ENCODE measurements around the gene RAD51AP1.

RAD51AP1 gene

DNA sequence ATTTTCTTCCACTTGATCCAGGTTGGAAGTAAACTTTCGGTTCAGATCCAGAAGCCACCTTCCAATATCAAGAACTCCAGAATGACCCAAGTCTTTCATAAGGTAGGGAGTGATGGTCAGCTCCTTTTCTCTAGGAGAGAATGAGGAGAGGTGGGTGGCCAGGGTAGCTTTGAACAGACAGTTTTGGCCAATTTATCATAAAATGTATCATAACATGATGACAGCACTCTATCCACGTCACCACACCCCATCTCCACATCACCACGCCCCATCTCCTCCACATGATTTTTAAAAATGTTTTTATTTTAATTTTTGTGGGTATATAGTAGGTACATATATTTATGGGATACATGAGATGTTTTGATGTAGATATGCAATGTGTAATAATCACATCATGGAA, 50.2 kb downstream of the RAD51AP1 start:
- no peak overlapping the region for H3K4me3 ChIP-seq (ENCODE audit: low read depth, low read length)
- TF ChIP-seq, protein P1, sequence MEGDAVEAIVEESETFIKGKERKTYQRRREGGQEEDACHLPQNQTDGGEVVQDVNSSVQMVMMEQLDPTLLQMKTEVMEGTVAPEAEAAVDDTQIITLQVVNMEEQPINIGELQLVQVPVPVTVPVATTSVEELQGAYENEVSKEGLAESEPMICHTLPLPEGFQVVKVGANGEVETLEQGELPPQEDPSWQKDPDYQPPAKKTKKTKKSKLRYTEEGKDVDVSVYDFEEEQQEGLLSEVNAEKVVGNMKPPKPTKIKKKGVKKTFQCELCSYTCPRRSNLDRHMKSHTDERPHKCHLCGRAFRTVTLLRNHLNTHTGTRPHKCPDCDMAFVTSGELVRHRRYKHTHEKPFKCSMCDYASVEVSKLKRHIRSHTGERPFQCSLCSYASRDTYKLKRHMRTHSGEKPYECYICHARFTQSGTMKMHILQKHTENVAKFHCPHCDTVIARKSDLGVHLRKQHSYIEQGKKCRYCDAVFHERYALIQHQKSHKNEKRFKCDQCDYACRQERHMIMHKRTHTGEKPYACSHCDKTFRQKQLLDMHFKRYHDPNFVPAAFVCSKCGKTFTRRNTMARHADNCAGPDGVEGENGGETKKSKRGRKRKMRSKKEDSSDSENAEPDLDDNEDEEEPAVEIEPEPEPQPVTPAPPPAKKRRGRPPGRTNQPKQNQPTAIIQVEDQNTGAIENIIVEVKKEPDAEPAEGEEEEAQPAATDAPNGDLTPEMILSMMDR (IDR thresholded peaks at IDR 0.05; ENCODE audit: control insufficient read depth, extremely low read depth, insufficient read depth), result no peak
- DNase-seq (ENCODE audit: low read depth), result no peak

DNA sequence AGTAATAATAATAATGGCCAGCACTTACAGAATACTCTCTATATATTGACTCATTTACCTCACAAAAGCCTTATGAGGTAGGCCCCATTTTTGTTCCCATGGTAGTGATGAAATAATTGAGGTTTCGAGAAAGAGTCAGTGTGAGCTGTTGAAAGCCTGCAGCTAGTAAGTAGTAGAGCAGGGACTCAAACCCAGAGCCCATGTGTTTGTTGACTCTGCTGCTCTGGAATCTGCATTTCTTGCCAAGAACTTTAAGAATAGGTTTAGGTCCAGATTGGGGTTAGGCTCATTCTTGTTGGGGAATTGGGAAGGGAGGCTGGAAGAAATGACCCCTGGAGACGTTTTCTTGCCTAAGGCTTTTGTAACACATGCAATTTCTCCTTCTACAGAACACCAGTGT, 51.3 kb downstream of the RAD51AP1 start:
- no peak overlapping the region for H3K4me3 ChIP-seq (ENCODE audit: low read depth, low read length)
- DNase-seq (ENCODE audit: low read depth), result no peak
- TF ChIP-seq, protein P1 (IDR thresholded peaks at IDR 0.05; ENCODE audit: control insufficient read depth, extremely low read depth, insufficient read depth), result no peak

DNA sequence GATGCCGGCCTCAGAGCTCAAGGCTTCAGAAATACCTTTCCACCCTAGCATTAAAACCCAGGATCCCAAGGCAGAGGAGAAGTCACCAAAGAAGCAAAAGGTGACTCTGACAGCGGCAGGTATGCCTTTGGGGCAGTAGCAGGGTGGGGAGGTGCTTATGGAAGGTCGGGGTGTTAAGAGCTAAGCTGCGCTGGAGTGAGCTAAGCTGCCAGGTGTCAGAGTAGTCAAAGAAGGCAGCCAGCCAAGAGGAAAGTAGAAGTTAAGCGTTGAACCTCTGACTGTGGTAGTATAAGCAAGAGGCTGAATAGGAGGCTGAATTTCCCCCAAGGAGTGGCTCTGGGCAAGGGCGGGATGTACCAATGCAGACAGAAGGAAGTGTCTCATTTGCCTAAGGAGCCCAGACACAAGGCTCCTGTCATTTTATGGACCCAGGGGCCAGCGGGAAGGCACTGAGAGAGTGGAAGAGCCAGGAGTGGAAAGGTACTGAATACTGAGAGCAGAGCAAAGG, 52.5 kb downstream of the RAD51AP1 start:
- TF ChIP-seq, protein P1 (IDR thresholded peaks at IDR 0.05; ENCODE audit: control insufficient read depth, extremely low read depth, insufficient read depth), result no peak
- no peak for DNase-seq (ENCODE audit: low read depth)
- no peak overlapping the region for H3K4me3 ChIP-seq (ENCODE audit: low read depth, low read length)

DNA sequence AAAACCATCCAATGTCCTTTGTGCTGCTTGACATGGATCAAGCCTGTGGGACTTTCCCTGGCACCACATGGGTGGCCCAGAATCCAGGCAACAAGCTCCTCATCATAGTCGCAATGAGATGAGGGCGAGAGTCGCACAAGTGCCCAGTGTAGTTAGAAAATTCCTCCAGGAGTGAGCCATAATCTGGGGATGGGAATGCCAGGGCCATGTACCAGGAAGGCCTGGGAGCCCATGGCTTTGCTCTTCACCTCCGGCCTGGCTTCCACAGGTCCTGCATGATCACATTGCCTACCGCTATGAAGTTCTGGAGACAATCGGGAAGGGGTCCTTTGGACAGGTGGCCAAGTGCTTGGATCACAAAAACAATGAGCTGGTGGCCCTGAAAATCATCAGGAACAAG, 57.2 kb downstream of the RAD51AP1 start:
- no peak for DNase-seq (ENCODE audit: low read depth)
- TF ChIP-seq, protein P1 (IDR thresholded peaks at IDR 0.05; ENCODE audit: control insufficient read depth, extremely low read depth, insufficient read depth), result no peak
- H3K4me3 ChIP-seq (ENCODE audit: low read depth, low read length), result no peak overlapping the region

DNA sequence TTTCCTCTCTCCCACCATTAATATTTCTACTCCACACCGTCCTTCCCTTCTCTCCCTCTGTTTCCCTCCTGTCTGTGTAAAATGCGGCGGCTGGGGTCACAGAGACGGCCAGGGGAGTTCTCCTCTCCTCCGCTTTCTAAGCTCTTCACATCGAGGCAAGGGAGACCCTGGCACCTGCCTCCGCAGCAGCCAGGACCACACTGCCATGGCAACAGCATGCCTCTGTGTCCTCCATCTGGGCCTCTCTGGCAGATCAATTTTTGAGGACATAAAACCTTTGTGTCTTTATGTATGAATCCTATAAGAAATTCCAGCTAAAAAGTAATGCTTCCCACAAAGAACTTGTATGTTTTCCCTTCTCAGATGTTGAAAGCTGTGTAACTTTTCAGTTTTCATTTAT, 64.7 kb downstream of the RAD51AP1 start:
- H3K4me3 ChIP-seq (ENCODE audit: low read depth, low read length), result no peak overlapping the region
- no peak for DNase-seq (ENCODE audit: low read depth)
- TF ChIP-seq, protein P1 (IDR thresholded peaks at IDR 0.05; ENCODE audit: control insufficient read depth, extremely low read depth, insufficient read depth), result no peak

DNA sequence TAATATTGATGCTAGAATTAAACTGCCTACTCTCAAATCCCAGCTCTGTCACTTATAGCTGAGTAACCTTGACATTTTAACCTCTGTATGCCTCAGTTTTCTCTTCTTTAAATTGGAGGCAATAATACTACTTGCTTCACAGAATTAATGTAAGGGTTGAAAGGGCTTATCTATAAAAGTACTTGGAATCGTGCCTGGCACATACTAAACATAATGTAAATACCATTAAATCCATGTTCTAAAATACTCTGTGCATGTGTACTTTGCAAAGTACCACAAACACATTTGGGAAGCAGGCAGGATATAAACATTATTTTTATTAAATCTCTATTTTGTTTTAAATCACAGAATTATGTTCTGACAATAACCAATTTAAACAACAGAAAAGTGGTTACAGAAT, 65.3 kb downstream of the RAD51AP1 start:
- peak; percentile 63 for DNase-seq (ENCODE audit: low read depth)
- TF ChIP-seq, protein P1 (IDR thresholded peaks at IDR 0.05; ENCODE audit: control insufficient read depth, extremely low read depth, insufficient read depth), result no peak
- no peak overlapping the region; the same call in 1 of the 2 replicates for H3K4me3 ChIP-seq (ENCODE audit: low read depth, low read length)

DNA sequence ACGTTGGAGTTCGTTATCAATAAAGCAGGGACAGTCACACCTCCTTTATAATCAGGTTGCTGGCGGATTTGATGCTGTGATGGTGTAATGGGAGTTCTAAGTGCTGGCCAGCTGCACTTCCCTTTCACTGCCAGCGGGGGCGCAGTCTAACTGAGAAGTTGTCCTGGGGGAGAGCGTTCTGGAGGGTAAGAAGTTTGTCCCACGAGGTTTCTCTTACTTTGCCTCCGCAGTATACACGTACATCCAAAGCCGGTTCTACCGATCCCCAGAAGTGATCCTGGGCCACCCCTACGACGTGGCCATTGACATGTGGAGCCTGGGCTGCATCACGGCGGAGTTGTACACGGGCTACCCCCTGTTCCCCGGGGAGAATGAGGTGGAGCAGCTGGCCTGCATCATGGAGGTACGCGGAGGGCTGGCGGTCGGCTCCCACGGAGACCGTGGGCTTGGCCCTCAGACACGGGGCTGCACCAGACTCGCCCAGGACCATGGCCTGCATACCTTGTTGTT, 66.0 kb downstream of the RAD51AP1 start:
- TF ChIP-seq, protein P1 (IDR thresholded peaks at IDR 0.05; ENCODE audit: control insufficient read depth, extremely low read depth, insufficient read depth), result peak; percentile 96
- peak; percentile 66 for DNase-seq (ENCODE audit: low read depth)
- peak overlapping the region; percentile 95 for H3K4me3 ChIP-seq (ENCODE audit: low read depth, low read length)

Data from LNCaP clone FGC (cell line).